ENCODE data around the gene CCDC69.

Gene CCDC69

DNA sequence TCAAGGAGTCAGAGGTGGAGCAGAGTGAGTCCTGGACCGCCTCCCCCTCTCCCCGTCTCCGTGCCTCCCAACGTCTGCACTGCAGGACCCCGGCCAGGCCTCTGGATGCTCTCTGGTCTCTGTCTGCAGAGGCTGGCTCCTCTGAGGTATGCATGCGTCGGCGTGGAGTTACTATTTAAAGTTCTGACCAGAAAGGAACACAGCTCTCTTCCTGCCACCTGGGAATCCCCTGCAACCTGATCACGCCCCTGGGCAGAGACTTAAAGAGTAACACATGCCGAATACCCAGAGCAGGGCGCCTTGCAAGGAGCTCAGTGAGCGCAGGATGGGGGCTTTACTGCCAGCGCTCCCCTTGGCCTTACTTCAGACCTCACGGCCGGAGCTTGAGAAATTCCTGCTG lies 82.4 kb downstream of the CCDC69 start:
- peak overlapping the region; percentile 30 for H3K9ac ChIP-seq (ENCODE audit: low read length)
- H3K27me3 ChIP-seq (ENCODE audit: low read length), result no peaks in the 10 kb centered on the region
- no peaks in the 10 kb centered on the region for H3F3A ChIP-seq (ENCODE audit: insufficient read depth)
- H3K27ac ChIP-seq (ENCODE audit: low read depth, low read length), result peak overlapping the region; percentile 37
- TF ChIP-seq, protein P1, sequence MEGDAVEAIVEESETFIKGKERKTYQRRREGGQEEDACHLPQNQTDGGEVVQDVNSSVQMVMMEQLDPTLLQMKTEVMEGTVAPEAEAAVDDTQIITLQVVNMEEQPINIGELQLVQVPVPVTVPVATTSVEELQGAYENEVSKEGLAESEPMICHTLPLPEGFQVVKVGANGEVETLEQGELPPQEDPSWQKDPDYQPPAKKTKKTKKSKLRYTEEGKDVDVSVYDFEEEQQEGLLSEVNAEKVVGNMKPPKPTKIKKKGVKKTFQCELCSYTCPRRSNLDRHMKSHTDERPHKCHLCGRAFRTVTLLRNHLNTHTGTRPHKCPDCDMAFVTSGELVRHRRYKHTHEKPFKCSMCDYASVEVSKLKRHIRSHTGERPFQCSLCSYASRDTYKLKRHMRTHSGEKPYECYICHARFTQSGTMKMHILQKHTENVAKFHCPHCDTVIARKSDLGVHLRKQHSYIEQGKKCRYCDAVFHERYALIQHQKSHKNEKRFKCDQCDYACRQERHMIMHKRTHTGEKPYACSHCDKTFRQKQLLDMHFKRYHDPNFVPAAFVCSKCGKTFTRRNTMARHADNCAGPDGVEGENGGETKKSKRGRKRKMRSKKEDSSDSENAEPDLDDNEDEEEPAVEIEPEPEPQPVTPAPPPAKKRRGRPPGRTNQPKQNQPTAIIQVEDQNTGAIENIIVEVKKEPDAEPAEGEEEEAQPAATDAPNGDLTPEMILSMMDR (IDR thresholded peaks at IDR 0.05; ENCODE audit: insufficient read depth, low read length, poor library complexity, severe bottlenecking), result no peak
- TF ChIP-seq EZH2phosphoT487 (conservative IDR thresholded peaks at IDR 0.05; ENCODE audit: low read length), result no peak
- H3K4me2 ChIP-seq (ENCODE audit: low read depth, low read length, poor library complexity, severe bottlenecking), result peak overlapping the region; percentile 36
- no peak overlapping the region for H3K4me3 ChIP-seq (ENCODE audit: insufficient read depth, low read length, poor library complexity, severe bottlenecking)
- no peak overlapping the region for H2AFZ ChIP-seq (ENCODE audit: low read depth, low read length, severe bottlenecking)
- no peaks in the 10 kb centered on the region for H3K36me3 ChIP-seq (ENCODE audit: low read length)
- H3K9me3 ChIP-seq (ENCODE audit: insufficient read depth, low read length), result no peaks in the 10 kb centered on the region
- H3K79me2 ChIP-seq (ENCODE audit: insufficient read depth, low read length), result no peaks in the 10 kb centered on the region
- H3K9me2 ChIP-seq (replicated peaks; ENCODE audit: insufficient read depth, low read length), result no peaks in the 10 kb centered on the region
- H4K20me1 ChIP-seq (ENCODE audit: low read depth, low read length), result no peaks in the 10 kb centered on the region

- Histone ChIP-seq H3K4me2 (ENCODE audit: low read depth, low read length, poor library complexity, severe bottlenecking) (peak overlapping the region; percentile 36), H4K20me1 (ENCODE audit: low read depth, low read length) (no peaks in the 10 kb centered on the region), H3K4me3 (ENCODE audit: insufficient read depth, low read length, poor library complexity, severe bottlenecking) (no peak overlapping the region), H3K9ac (ENCODE audit: low read length) (peak overlapping the region; percentile 30), H3K79me2 (ENCODE audit: insufficient read depth, low read length) (no peaks in the 10 kb centered on the region), H3K36me3 (ENCODE audit: low read length) (no peaks in the 10 kb centered on the region), H3F3A (ENCODE audit: insufficient read depth) (no peaks in the 10 kb centered on the region), H3K27ac (ENCODE audit: low read depth, low read length) (peak overlapping the region; percentile 37), H3K9me2 (replicated peaks; ENCODE audit: insufficient read depth, low read length) (no peaks in the 10 kb centered on the region), H3K27me3 (ENCODE audit: low read length) (no peaks in the 10 kb centered on the region), H2AFZ (ENCODE audit: low read depth, low read length, severe bottlenecking) (no peak overlapping the region), H3K9me3 (ENCODE audit: insufficient read depth, low read length) (no peaks in the 10 kb centered on the region)
- no peak for TF ChIP-seq EZH2phosphoT487 (conservative IDR thresholded peaks at IDR 0.05; ENCODE audit: low read length)
- TF ChIP-seq, protein P1 (IDR thresholded peaks at IDR 0.05; ENCODE audit: insufficient read depth, low read length, poor library complexity, severe bottlenecking), result no peak
Observed at GRCh38 chr5:151140686-151141459, 83.0 kb downstream of the CCDC69 start.

DNA sequence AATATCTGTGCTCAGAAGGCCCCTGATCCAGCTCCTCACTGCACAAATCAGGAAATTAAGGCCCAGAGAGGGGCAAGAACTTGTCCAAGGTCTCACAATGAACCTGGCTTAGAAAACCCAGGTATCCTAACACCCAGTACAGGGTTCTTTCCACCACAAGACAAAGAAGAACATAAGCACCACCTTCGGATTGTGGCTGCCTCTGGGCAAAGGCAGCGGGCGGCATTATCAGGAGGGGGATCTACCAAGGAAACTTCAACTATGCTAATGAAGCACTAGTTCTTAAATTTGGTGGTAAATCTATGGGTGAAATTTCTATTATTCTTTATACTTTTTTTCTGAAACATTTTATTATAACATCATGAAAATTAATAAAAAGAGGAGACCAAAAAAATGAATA lies 84.2 kb downstream of the CCDC69 start:
- Histone ChIP-seq H3K9ac (ENCODE audit: low read length) (no peak overlapping the region), H3K9me2 (replicated peaks; ENCODE audit: insufficient read depth, low read length) (no peaks in the 10 kb centered on the region), H3K27me3 (ENCODE audit: low read length) (no peaks in the 10 kb centered on the region), H3K4me3 (ENCODE audit: insufficient read depth, low read length, poor library complexity, severe bottlenecking) (no peak overlapping the region), H3K36me3 (ENCODE audit: low read length) (no peaks in the 10 kb centered on the region), H3F3A (ENCODE audit: insufficient read depth) (no peaks in the 10 kb centered on the region), H3K4me2 (ENCODE audit: low read depth, low read length, poor library complexity, severe bottlenecking) (no peak overlapping the region), H4K20me1 (ENCODE audit: low read depth, low read length) (no peaks in the 10 kb centered on the region), H3K9me3 (ENCODE audit: insufficient read depth, low read length) (no peaks in the 10 kb centered on the region), H2AFZ (ENCODE audit: low read depth, low read length, severe bottlenecking) (no peak overlapping the region), H3K27ac (ENCODE audit: low read depth, low read length) (no peak overlapping the region), H3K79me2 (ENCODE audit: insufficient read depth, low read length) (no peaks in the 10 kb centered on the region)
- TF ChIP-seq, protein P1 (IDR thresholded peaks at IDR 0.05; ENCODE audit: insufficient read depth, low read length, poor library complexity, severe bottlenecking), result no peak
- TF ChIP-seq EZH2phosphoT487 (conservative IDR thresholded peaks at IDR 0.05; ENCODE audit: low read length), result no peak
